ENCODE data around the gene PARP1. TPM values are rescaled to one million over a fixed set of nuclear protein-coding genes. Genes with fewer than 3 reads are reported as not detected.

The PARP1 gene
- total and polyA plus RNA-seq, 9 donors = 24.7 to 74.6 (median 63.1) TPM

- DNase-seq = no peak
- H3K4me1 ChIP-seq (ENCODE audit: insufficient read depth) = no peaks in the 10 kb centered on the region
- H3K9me3 ChIP-seq = no peaks in the 10 kb centered on the region
- no peak overlapping the region for H3K4me3 ChIP-seq
- WGBS, 3 donors = 88 to 93% (median 92%) methylated on average over 3 of the region's 3 CpGs
- no peak overlapping the region for H3K27ac ChIP-seq
- no peaks in the 10 kb centered on the region for H3K27me3 ChIP-seq
- TF ChIP-seq EP300 (IDR thresholded peaks at IDR 0.05) (no peak), POLR2A (IDR thresholded peaks at IDR 0.05) (no peak)
- TF ChIP-seq, protein P1, sequence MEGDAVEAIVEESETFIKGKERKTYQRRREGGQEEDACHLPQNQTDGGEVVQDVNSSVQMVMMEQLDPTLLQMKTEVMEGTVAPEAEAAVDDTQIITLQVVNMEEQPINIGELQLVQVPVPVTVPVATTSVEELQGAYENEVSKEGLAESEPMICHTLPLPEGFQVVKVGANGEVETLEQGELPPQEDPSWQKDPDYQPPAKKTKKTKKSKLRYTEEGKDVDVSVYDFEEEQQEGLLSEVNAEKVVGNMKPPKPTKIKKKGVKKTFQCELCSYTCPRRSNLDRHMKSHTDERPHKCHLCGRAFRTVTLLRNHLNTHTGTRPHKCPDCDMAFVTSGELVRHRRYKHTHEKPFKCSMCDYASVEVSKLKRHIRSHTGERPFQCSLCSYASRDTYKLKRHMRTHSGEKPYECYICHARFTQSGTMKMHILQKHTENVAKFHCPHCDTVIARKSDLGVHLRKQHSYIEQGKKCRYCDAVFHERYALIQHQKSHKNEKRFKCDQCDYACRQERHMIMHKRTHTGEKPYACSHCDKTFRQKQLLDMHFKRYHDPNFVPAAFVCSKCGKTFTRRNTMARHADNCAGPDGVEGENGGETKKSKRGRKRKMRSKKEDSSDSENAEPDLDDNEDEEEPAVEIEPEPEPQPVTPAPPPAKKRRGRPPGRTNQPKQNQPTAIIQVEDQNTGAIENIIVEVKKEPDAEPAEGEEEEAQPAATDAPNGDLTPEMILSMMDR (IDR thresholded peaks at IDR 0.05) = no peak
- intact Hi-C loops (cut with DNase I) = loop anchor here in 1 of 4 donors (10.0 kb wide), 1 partner anchor 118 kb away; no protein-coding TSS in a partner anchor
- H3K36me3 ChIP-seq = no peaks in the 10 kb centered on the region
These were observed 84.9 kb downstream of the PARP1 start for GRCh38 chr1:226322986-226323385.

DNA sequence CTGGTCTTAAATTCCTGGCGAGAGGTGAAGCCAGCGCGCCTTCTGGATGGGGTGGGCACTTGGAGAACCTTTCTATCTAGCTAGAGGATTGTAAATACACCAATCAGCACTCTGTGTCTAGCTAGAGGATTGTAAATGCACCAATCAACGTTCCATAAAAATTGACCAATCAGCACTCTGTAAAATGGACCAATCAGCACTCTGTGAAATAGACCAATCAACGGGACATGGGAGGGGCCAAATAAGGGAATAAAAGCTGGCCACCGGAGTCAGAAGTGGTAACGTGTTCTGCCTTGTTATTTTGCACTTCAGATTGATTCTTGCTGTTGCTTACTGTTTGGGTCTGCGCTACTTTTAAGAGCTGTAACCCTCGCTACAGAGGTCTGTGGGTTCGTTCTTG, 87.0 kb downstream of the PARP1 start:
- Histone ChIP-seq H3K9me3 (no peaks in the 10 kb centered on the region), H3K27ac (no peak overlapping the region), H3K36me3 (no peaks in the 10 kb centered on the region), H3K4me3 (no peak overlapping the region), H3K27me3 (no peaks in the 10 kb centered on the region), H3K4me1 (ENCODE audit: insufficient read depth) (no peaks in the 10 kb centered on the region)
- intact Hi-C loops (cut with DNase I) = loop anchor here in 1 of 4 donors (10.0 kb wide), 1 partner anchor 116 kb away; no protein-coding TSS in a partner anchor
- TF ChIP-seq, protein P1 (IDR thresholded peaks at IDR 0.05) = no peak
- no peak for TF ChIP-seq EP300 (IDR thresholded peaks at IDR 0.05)
- no peak for TF ChIP-seq POLR2A (IDR thresholded peaks at IDR 0.05)
- WGBS, 3 donors = 90 to 93% (median 91%) methylated on average over 10 of the region's 10 CpGs
- DNase-seq = no peak

DNA sequence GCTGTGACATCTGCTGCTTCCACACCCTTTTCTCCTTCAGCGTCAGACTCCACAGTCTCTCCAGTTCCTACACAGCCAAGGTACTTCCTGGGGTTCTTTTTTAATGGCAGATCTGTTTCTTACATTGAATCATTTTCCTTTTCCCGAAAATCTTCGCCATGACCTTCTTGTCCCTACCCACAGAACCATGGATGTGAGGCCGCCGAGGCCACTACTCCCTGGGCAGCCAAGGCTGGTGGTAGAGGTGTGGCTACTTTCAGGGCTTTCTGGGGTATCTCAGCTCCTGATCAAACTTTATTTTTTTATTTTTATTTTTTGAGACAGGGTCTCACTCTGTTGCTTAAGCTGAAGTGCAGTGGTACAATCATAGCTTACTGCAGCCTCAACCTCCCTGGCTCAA, 89.4 kb downstream of the PARP1 start:
- DNase-seq = no peak
- H3K4me1 ChIP-seq (ENCODE audit: insufficient read depth) = no peaks in the 10 kb centered on the region
- WGBS, 3 donors = 95 to 97% (median 97%) methylated on average over 5 of the region's 5 CpGs
- no peaks in the 10 kb centered on the region for H3K36me3 ChIP-seq
- TF ChIP-seq EP300 (IDR thresholded peaks at IDR 0.05) = no peak
- TF ChIP-seq POLR2A (IDR thresholded peaks at IDR 0.05) = no peak
- TF ChIP-seq, protein P1 (IDR thresholded peaks at IDR 0.05) = no peak
- intact Hi-C loops (cut with DNase I) = no loop called here
- H3K4me3 ChIP-seq = no peak overlapping the region
- H3K27me3 ChIP-seq = no peaks in the 10 kb centered on the region
- no peak overlapping the region for H3K27ac ChIP-seq
- H3K9me3 ChIP-seq = no peaks in the 10 kb centered on the region

DNA sequence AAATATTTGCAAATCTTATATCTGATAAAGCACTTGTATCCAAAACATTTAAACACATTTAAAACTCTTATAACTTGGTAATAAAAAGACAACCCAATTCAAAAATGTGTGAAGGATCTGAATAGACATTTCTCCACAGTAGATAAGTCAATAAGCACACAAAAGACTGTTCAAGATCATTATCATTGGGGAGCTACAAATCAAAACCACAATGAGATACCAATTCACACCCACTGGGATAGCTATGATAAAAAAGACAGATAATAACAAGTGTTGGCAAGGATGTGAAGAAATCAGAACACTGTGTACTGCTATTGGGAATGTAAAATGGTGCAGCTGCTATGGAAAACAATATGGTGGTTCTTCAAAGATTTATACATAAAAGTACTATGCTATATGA, 93.8 kb downstream of the PARP1 start:
- Histone ChIP-seq H3K9me3 (no peaks in the 10 kb centered on the region), H3K27ac (no peak overlapping the region), H3K36me3 (no peaks in the 10 kb centered on the region), H3K27me3 (no peaks in the 10 kb centered on the region), H3K4me1 (ENCODE audit: insufficient read depth) (no peaks in the 10 kb centered on the region), H3K4me3 (no peak overlapping the region)
- TF ChIP-seq POLR2A (IDR thresholded peaks at IDR 0.05) (no peak), EP300 (IDR thresholded peaks at IDR 0.05) (no peak)
- TF ChIP-seq, protein P1 (IDR thresholded peaks at IDR 0.05) = no peak
- intact Hi-C loops (cut with DNase I) = no loop called here
- no peak for DNase-seq
